Prostate gland (tissue), 2 donors: Measurements from ENCODE around the gene SSPN. TPM values are rescaled to one million over a fixed set of nuclear protein-coding genes. Genes with fewer than 3 reads are reported as not detected.

Experiments
- DNase-seq: peaks from one replicate; pipeline ENCODE4 v3.0.0-alpha.2; 2019; ENCODE audit warnings: low spot score
- H3K27ac ChIP-seq, 2 donors: fragments of 200-600 bp; sonication (generic); 2 replicates each; pipeline ENCODE4 v1.5.1; 2017 to 2019
- H3K27me3 ChIP-seq: fragments of 200-600 bp; sonication (generic); replicated peaks from 2 replicates; pipeline ENCODE4 v1.5.1; 2019; ENCODE audit not compliant: insufficient read depth
- H3K36me3 ChIP-seq, 2 donors: fragments of 200-600 bp; sonication (generic); 1 replicate in 1 of 2; 2 replicates in 1 of 2; pipeline versions ENCODE4 v1.5.1 to v1.8.1; 2017 to 2019
- H3K4me1 ChIP-seq: fragments of 200-600 bp; sonication (generic); replicated peaks from 2 replicates; pipeline ENCODE4 v1.5.1; 2019
- H3K4me3 ChIP-seq, 2 donors: fragments of 200-600 bp; sonication (generic); 2 replicates each; pipeline ENCODE4 v1.5.1; 2017 to 2019
- H3K9me3 ChIP-seq: fragments of 200-600 bp; sonication (generic); 2 replicates; pipeline ENCODE4 v1.5.1; 2017
- POLR2A ChIP-seq: fragments of 450-650 bp; IDR thresholded peaks from one replicate; pipeline ENCODE4 v1.6.1; 2016; ENCODE audit warnings: antibody characterized with exemption, mild to moderate bottlenecking
- POLR2AphosphoS5 ChIP-seq: sonication (generic); formaldehyde crosslinking; IDR thresholded peaks from one replicate; pipeline ENCODE4 v1.6.1; 2017; ENCODE audit warnings: antibody characterized with exemption
- WGBS: methylation state at CpG from one replicate; pipeline ENCODE4 v1.1.5; 2018; 5-methylcytosine and 5-hydroxymethylcytosine counted together
- intact Hi-C: fragments of 100-400 bp; cut with DNase I; formaldehyde crosslinking; loops from one replicate; pipeline ENCODE4 v1.14.2; 2022
- total RNA-seq, 2 donors: library from RNA; depleted of rRNA; stranded (reverse); fragments of >200 nt; gene quantifications; one replicate each; pipeline ENCODE4 v1.1.0, GENCODE V29; 2016
- TF ChIP-seq, protein P1 (sequence below), 4 experiments: fragments of 200-600 bp in 2 of 4; fragments of 450-650 bp in 2 of 4; sonication (generic) in 2 of 4; IDR thresholded peaks; 1 replicate in 3 of 4; 2 replicates in 1 of 4; pipeline ENCODE4 v1.5.1; 2016 to 2019; ENCODE audit warnings: antibody characterized with exemption in 4 of 4, mild to moderate bottlenecking in 2 of 4, moderate library complexity in 2 of 4

SSPN gene
- total RNA-seq, 2 donors from 2014 or later, result 17.0 to 29.5 TPM

DNA sequence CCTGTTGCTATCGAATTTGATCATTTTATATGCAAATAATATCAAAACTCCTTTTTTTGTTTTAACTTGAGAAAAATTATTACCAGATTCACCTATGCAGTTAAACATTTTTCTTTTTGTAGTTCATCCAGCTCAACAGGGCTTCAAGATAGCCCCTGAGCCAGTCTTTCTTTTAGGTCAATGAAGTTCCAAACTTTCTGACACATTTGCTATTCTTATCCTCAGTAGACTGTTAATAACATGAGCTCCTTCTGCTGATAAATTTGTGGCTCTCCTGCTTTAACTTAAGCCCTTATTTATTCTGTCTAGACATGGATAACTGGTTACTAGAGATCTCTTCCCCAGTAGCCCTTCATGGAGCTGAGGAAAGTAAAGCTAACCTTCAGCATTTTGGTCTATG is 33.2 kb upstream of the SSPN start:
- TF ChIP-seq POLR2AphosphoS5 (no peak), POLR2A (no peak)
- TF ChIP-seq, protein P1, sequence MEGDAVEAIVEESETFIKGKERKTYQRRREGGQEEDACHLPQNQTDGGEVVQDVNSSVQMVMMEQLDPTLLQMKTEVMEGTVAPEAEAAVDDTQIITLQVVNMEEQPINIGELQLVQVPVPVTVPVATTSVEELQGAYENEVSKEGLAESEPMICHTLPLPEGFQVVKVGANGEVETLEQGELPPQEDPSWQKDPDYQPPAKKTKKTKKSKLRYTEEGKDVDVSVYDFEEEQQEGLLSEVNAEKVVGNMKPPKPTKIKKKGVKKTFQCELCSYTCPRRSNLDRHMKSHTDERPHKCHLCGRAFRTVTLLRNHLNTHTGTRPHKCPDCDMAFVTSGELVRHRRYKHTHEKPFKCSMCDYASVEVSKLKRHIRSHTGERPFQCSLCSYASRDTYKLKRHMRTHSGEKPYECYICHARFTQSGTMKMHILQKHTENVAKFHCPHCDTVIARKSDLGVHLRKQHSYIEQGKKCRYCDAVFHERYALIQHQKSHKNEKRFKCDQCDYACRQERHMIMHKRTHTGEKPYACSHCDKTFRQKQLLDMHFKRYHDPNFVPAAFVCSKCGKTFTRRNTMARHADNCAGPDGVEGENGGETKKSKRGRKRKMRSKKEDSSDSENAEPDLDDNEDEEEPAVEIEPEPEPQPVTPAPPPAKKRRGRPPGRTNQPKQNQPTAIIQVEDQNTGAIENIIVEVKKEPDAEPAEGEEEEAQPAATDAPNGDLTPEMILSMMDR (IDR thresholded peaks at IDR 0.05), result no peak
- no peaks in the 10 kb centered on the region for H3K9me3 ChIP-seq
- H3K4me1 ChIP-seq, result no peaks in the 10 kb centered on the region
- H3K27me3 ChIP-seq, result no peaks in the 10 kb centered on the region
- intact Hi-C loops, result no loop called here
- H3K36me3 ChIP-seq, result no peaks in the 10 kb centered on the region
- WGBS, result 91% methylated on average over 1 of the region's 1 CpG
- no peak for DNase-seq
- H3K4me3 ChIP-seq, result no peak overlapping the region
- no peak overlapping the region for H3K27ac ChIP-seq

DNA sequence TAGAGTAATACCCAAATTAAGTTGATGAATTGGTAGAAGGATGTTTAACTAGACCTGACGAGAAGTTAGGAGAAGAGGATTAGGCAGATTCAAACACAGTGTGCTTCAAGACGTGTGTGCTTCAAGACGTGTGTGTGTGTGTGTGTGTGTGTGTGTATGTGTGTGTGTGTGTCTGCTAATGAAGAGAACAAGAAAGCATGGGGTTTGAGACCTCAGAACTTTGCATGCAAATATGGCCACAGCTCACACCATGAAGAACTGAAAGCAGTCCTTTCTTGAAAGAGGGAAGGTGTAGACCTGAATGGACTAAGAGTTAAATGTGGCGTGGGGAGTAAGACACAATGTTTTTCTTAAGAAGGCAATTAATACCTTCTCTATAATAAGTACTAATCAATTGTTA is 32.5 kb upstream of the SSPN start:
- WGBS, result 81% methylated on average over 4 of the region's 4 CpGs
- Histone ChIP-seq H3K9me3 (no peaks in the 10 kb centered on the region), H3K36me3 (no peaks in the 10 kb centered on the region)

DNA sequence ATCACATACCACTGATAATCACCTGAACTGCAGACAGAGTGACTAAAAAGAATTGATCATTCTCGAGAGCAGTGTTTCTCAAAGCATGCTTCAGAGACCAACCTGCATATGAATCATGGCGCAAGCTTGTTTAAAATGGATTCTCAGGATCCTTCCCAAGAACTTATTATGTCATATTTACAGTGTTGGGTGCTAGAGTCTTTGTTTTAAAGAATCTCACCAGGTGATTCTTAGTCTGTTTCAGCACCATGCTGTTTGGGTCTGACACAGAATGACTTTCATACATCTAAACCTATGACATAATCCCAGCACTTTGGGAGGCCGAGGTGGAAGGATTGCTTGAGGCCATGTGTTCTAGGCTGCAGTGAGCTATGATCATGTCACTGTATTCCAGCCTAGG is 31.3 kb upstream of the SSPN start:
- Histone ChIP-seq H3K9me3 (no peaks in the 10 kb centered on the region), H3K27ac (no peak overlapping the region), H3K27me3 (no peaks in the 10 kb centered on the region), H3K4me3 (no peak overlapping the region), H3K36me3 (no peaks in the 10 kb centered on the region), H3K4me1 (no peaks in the 10 kb centered on the region)
- WGBS, result 55% methylated on average over 3 of the region's 3 CpGs
- no peak for DNase-seq
- intact Hi-C loops, result no loop called here
- TF ChIP-seq, protein P1 (IDR thresholded peaks at IDR 0.05), result no peak
- TF ChIP-seq POLR2AphosphoS5 (no peak), POLR2A (no peak)

More for the DNA sequence above, 32.5 kb upstream of the SSPN start:
- no peak overlapping the region for H3K4me3 ChIP-seq
- no peak overlapping the region for H3K27ac ChIP-seq
- intact Hi-C loops, result no loop called here
- TF ChIP-seq, protein P1 (IDR thresholded peaks at IDR 0.05), result no peak
- TF ChIP-seq POLR2AphosphoS5 (no peak), POLR2A (no peak)
- no peaks in the 10 kb centered on the region for H3K4me1 ChIP-seq
- DNase-seq, result no peak
- H3K27me3 ChIP-seq, result no peaks in the 10 kb centered on the region

DNA sequence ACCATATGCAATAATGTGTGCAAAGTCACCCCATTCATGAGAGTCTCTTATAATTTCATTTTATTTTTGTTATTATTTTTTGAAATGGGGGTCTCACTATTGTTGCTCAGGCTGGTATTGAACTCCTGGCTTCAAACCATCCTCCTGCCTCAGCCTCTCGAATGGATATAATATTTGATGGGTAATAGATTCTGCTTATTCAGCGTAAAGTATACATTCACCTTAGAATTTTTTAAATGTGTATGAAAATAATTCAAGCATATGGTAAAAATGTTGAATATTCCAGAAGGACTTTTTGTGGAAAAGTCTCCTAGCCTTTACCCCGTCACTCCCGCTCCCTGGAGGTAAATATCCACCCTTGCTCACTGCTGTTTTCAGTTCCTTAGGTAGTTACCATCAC is 23.4 kb upstream of the SSPN start:
- no peaks in the 10 kb centered on the region for H3K4me1 ChIP-seq

DNA sequence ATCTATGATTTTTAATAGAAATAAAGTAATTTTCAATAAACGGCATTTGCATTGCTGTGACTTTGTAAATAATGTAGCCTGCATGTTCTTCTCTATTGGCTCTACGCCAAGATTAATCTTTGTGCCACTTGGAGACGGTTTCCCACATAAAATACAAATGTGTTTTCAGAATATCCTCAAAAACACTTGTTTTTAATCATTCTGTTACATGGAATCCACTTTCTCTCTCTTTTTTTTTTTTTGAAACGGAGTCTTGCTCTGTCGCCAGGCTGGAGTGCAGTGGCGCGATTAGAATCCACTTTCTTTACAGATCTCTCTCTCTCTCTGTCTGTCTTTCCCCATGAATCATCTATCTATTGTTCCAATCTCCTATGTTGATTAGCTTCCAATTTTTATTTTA is 22.8 kb upstream of the SSPN start:
- Histone ChIP-seq H3K9me3 (no peaks in the 10 kb centered on the region), H3K4me3 (no peak overlapping the region), H3K27me3 (no peaks in the 10 kb centered on the region), H3K36me3 (no peaks in the 10 kb centered on the region), H3K4me1 (no peaks in the 10 kb centered on the region), H3K27ac (no peak overlapping the region)
- 46% methylated on average over 7 of the region's 7 CpGs for WGBS
- no peak for DNase-seq
- TF ChIP-seq POLR2A, result no peak
- no peak for TF ChIP-seq POLR2AphosphoS5
- TF ChIP-seq, protein P1 (IDR thresholded peaks at IDR 0.05), result no peak
- intact Hi-C loops, result no loop called here

More for the DNA sequence above, 23.4 kb upstream of the SSPN start:
- no peaks in the 10 kb centered on the region for H3K36me3 ChIP-seq
- WGBS, result 89% methylated on average over 4 of the region's 4 CpGs
- no peaks in the 10 kb centered on the region for H3K27me3 ChIP-seq
- no peak overlapping the region for H3K4me3 ChIP-seq
- TF ChIP-seq, protein P1 (IDR thresholded peaks at IDR 0.05), result no peak
- no peak for TF ChIP-seq POLR2AphosphoS5
- no peak for TF ChIP-seq POLR2A
- no peak for DNase-seq
- no peaks in the 10 kb centered on the region for H3K9me3 ChIP-seq
- no peak overlapping the region for H3K27ac ChIP-seq
- intact Hi-C loops, result no loop called here
